ENCODE results near the gene ITPR1.

The ITPR1 gene

GRCh38 chr3:4511491-4512262 lies 18.5 kb downstream of the ITPR1 start:
- DNase-seq, result no peak

- no peak for DNase-seq
Measured at GRCh38 chr3:4512895-4513616, 19.9 kb downstream of the ITPR1 start.

GRCh38 chr3:4514321-4514720 lies 21.2 kb downstream of the ITPR1 start:
- no peak for DNase-seq

- DNase-seq, result no peak
Measured at GRCh38 chr3:4514916-4515315, 21.8 kb downstream of the ITPR1 start.

- no peak for DNase-seq
Measured at GRCh38 chr3:4515916-4516579, 22.9 kb downstream of the ITPR1 start.

- no peak for DNase-seq
Measured at GRCh38 chr3:4517093-4517492, 23.9 kb downstream of the ITPR1 start.

GRCh38 chr3:4517643-4518311 lies 24.6 kb downstream of the ITPR1 start:
- DNase-seq, result no peak

- DNase-seq, result no peak
Measured at GRCh38 chr3:4520033-4520816, 27.1 kb downstream of the ITPR1 start.

GRCh38 chr3:4522947-4523346 lies 29.8 kb downstream of the ITPR1 start:
- no peak for DNase-seq

GRCh38 chr3:4523710-4524698 lies 30.9 kb downstream of the ITPR1 start:
- DNase-seq, result no peak

- no peak for DNase-seq
Measured at GRCh38 chr3:4525560-4526223, 32.5 kb downstream of the ITPR1 start.

- no peak for DNase-seq
Measured at GRCh38 chr3:4528320-4528719, 35.2 kb downstream of the ITPR1 start.

- DNase-seq, result no peak
Measured at GRCh38 chr3:4528819-4529600, 35.9 kb downstream of the ITPR1 start.

GRCh38 chr3:4529876-4530588 lies 36.9 kb downstream of the ITPR1 start:
- DNase-seq, result no peak

GRCh38 chr3:4531478-4532025 lies 38.4 kb downstream of the ITPR1 start:
- DNase-seq, result no peak

- no peak for DNase-seq
Measured at GRCh38 chr3:4532535-4533112, 39.5 kb downstream of the ITPR1 start.

GRCh38 chr3:4533489-4534443 lies 40.6 kb downstream of the ITPR1 start:
- no peak for DNase-seq
